Measurements from ENCODE around the gene BRWD1.

Gene BRWD1

DNA sequence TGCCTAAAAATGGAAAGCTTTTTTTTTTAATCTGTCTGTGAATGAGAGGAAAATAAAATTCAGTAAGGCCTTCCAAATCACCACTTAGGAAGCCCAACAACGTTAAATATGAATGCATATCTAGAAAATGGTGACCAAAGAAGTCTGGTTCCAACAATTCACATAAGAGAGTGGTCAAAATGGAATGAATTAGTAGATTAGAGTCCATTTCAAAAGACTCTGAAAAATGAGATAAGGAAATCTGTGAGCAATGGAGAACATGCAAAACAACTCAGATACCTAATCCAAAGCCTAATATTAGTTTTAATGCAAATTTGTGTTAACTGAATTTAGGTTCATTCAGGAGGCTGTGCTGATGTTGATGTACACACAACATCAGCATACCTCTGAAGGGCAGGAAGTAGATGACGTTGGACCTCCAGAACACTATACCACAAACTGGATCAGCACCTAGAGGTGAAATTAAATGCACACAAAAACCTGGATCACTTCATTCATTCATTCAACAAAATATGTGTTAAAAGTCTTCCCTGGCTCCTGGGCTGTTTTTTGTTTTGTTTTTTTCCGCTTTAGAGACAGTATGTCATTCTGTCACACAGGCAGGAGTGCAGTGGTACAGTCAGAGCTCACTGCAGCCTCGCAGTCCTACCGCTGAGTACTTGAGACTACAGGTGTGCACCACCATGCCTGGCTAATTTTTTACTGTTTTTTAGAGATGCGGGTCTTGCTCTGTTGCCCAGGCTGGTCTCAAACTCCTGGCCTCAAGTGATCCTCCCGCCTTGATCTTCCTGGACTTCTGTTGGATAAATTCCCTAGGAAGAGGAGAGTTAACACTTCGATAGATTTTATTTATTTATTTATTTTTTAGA is 4.9 kb upstream of the BRWD1 start:
- Histone ChIP-seq H3K9ac (ENCODE audit: low read depth, low read length) (no peak overlapping the region), H3K9me3 (ENCODE audit: control insufficient read depth, insufficient read depth, low read length) (no peaks in the 10 kb centered on the region), H3K36me3 (ENCODE audit: insufficient read depth, low read length) (no peaks in the 10 kb centered on the region; the same call in 1 of the 2 replicates), H3K4me1 (ENCODE audit: insufficient read depth, low read length) (no peaks in the 10 kb centered on the region)

DNA sequence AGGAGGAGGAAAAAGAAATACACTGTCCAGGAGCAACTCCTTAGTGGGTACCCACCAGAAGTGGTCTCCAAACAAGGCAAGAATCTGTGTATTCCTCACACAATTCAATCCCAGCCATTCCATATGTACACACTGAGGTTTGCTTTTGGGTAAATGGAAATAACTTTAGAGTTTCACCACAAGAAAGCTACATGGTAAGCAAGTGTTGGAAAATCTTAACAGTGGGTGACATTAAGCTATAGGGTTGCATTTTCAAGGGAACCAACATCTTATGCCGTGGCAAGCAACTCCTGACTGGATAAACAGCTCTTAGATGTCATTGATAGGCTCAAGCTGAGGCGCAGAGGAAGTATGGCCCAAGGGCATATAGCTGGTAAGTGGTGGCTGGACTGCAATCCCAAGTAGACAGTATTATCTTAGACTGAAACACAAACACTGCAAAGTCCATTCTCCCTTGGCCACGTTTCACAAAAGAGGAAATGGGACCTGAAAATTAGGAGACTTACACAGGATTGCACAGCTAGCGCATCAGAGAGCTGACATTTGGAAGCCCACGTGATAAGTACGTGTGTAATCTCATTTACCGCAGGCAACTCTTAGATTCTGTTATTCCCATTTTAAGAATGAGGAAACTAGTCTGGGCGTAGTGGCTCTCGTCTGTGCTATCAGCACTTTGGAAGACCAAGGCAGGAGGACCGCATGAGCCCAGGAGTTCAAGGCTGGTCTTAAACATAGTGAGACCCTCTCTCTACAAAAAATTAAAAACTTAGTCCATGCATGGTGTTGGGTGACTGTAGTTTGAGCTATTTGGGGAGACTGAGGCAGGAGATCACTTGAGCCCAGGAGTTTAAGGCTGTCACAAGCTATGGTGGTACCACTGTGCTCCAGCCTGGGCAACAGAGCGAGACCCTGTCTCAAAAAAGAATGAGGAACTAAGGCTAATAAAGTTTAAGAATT is 4.0 kb upstream of the BRWD1 start:
- H3K9ac ChIP-seq (ENCODE audit: low read depth, low read length): no peak overlapping the region
- no peaks in the 10 kb centered on the region for H3K9me3 ChIP-seq (ENCODE audit: control insufficient read depth, insufficient read depth, low read length)
- no peaks in the 10 kb centered on the region for H3K4me1 ChIP-seq (ENCODE audit: insufficient read depth, low read length)
- no peaks in the 10 kb centered on the region; the same call in 1 of the 2 replicates for H3K36me3 ChIP-seq (ENCODE audit: insufficient read depth, low read length)

GRCh38 chr21:39316729-39317128 is 3.3 kb upstream of the BRWD1 start:
- Histone ChIP-seq H3K4me1 (ENCODE audit: insufficient read depth, low read length) (no peaks in the 10 kb centered on the region), H3K36me3 (ENCODE audit: insufficient read depth, low read length) (no peaks in the 10 kb centered on the region; the same call in 1 of the 2 replicates), H3K9me3 (ENCODE audit: control insufficient read depth, insufficient read depth, low read length) (no peaks in the 10 kb centered on the region), H3K9ac (ENCODE audit: low read depth, low read length) (no peak overlapping the region)

- Histone ChIP-seq H3K9ac (ENCODE audit: low read depth, low read length) (no peak overlapping the region), H3K36me3 (ENCODE audit: insufficient read depth, low read length) (no peaks in the 10 kb centered on the region), H3K4me1 (ENCODE audit: insufficient read depth, low read length) (no peaks in the 10 kb centered on the region), H3K9me3 (ENCODE audit: control insufficient read depth, insufficient read depth, low read length) (no peaks in the 10 kb centered on the region)
Measured at GRCh38 chr21:39315603-39316445, 2.4 kb upstream of the BRWD1 start.

GRCh38 chr21:39314143-39315027 is 953 bp upstream of the BRWD1 start:
- Histone ChIP-seq H3K9ac (ENCODE audit: low read depth, low read length) (peak overlapping the region; percentile 60), H3K9me3 (ENCODE audit: control insufficient read depth, insufficient read depth, low read length) (no peaks in the 10 kb centered on the region), H3K4me1 (ENCODE audit: insufficient read depth, low read length) (no peaks in the 10 kb centered on the region), H3K36me3 (ENCODE audit: insufficient read depth, low read length) (no peaks in the 10 kb centered on the region)

- Histone ChIP-seq H3K36me3 (ENCODE audit: insufficient read depth, low read length) (no peaks in the 10 kb centered on the region), H3K9me3 (ENCODE audit: control insufficient read depth, insufficient read depth, low read length) (no peaks in the 10 kb centered on the region), H3K9ac (ENCODE audit: low read depth, low read length) (peak overlapping the region; percentile 60), H3K4me1 (ENCODE audit: insufficient read depth, low read length) (no peaks in the 10 kb centered on the region)
Measured at GRCh38 chr21:39313042-39313570, 326 bp downstream of the BRWD1 start.

- Histone ChIP-seq H3K9ac (ENCODE audit: low read depth, low read length) (peak overlapping the region; percentile 60; the same call in 1 of the 2 replicates), H3K4me1 (ENCODE audit: insufficient read depth, low read length) (no peaks in the 10 kb centered on the region), H3K9me3 (ENCODE audit: control insufficient read depth, insufficient read depth, low read length) (no peaks in the 10 kb centered on the region), H3K36me3 (ENCODE audit: insufficient read depth, low read length) (no peaks in the 10 kb centered on the region)
Measured at GRCh38 chr21:39312112-39313041, 1.1 kb downstream of the BRWD1 start.

DNA sequence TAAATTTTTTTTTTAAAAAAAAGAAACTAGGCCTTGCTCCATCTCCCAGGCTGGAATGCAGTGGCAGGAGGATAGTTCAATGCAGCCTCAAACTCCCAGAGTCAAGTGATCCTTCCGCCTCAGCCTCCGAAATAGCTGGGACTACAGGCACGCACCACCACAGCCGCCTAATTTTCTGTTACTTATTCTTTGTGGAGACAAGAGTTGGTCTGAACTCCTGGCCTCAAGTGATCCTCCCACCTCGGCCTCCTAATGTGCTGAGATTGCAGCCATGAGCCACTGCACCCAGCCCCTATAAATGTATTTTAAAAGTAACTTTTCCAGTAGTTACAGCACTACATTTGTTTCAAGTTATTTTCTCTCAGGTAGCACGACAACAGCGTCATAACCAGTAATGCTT is 2.3 kb downstream of the BRWD1 start:
- no peak overlapping the region for H3K9ac ChIP-seq (ENCODE audit: low read depth, low read length)
- no peaks in the 10 kb centered on the region for H3K9me3 ChIP-seq (ENCODE audit: control insufficient read depth, insufficient read depth, low read length)
- no peaks in the 10 kb centered on the region for H3K4me1 ChIP-seq (ENCODE audit: insufficient read depth, low read length)
- H3K36me3 ChIP-seq (ENCODE audit: insufficient read depth, low read length): no peaks in the 10 kb centered on the region

GRCh38 chr21:39307466-39307865 is 6.0 kb downstream of the BRWD1 start:
- Histone ChIP-seq H3K36me3 (ENCODE audit: insufficient read depth, low read length) (no peaks in the 10 kb centered on the region), H3K9ac (ENCODE audit: low read depth, low read length) (no peak overlapping the region), H3K9me3 (ENCODE audit: control insufficient read depth, insufficient read depth, low read length) (no peaks in the 10 kb centered on the region), H3K4me1 (ENCODE audit: insufficient read depth, low read length) (no peaks in the 10 kb centered on the region)

DNA sequence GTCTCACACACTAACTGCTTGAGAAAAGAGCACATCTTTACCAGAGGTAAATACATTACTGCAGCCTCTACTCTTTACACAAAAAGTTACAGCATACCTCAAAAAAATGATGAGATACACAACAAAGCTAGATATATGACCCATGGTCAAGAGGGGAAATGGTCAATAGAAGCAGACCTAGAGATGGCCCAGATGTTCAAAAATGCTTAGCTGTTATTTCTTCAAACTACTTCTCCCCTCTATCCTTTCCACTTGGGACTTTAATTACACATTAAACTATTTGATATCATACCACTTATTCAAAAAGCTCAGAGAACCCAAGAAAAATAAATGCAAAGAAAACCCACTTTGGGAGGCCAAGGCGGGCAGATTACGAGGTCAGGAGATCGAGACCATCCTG is 12.8 kb downstream of the BRWD1 start:
- H3K36me3 ChIP-seq (ENCODE audit: insufficient read depth, low read length): peaks cover 11% of the 10 kb centered on the region
- H3K9me3 ChIP-seq (ENCODE audit: control insufficient read depth, insufficient read depth, low read length): no peaks in the 10 kb centered on the region
- H3K9ac ChIP-seq (ENCODE audit: low read depth, low read length): no peak overlapping the region
- no peaks in the 10 kb centered on the region for H3K4me1 ChIP-seq (ENCODE audit: insufficient read depth, low read length)

GRCh38 chr21:39296891-39297290 is 16.5 kb downstream of the BRWD1 start:
- H3K36me3 ChIP-seq (ENCODE audit: insufficient read depth, low read length): peaks cover 15% of the 10 kb centered on the region
- H3K4me1 ChIP-seq (ENCODE audit: insufficient read depth, low read length): no peaks in the 10 kb centered on the region
- no peaks in the 10 kb centered on the region for H3K9me3 ChIP-seq (ENCODE audit: control insufficient read depth, insufficient read depth, low read length)
- no peak overlapping the region for H3K9ac ChIP-seq (ENCODE audit: low read depth, low read length)

DNA sequence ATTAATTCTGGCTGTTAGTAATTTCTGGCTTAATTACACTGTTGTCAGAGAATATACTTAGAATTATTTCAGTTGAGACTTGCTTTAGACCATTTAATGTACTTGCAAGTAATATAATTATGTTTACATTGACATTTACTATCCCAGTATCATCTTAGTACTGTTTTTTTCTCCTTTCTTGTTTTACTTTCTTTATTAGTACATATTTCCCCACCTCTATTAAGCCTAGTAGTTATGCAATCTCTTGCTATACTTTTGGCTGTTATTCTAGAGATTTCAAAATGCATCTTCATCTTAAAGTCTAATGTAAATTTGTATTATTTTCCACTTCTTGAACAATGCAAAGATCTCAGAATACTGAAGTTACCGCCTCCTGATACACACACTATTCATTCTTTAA is 24.4 kb downstream of the BRWD1 start:
- H3K36me3 ChIP-seq (ENCODE audit: insufficient read depth, low read length): peaks cover 4% of the 10 kb centered on the region; the same call in 1 of the 2 replicates
- no peaks in the 10 kb centered on the region for H3K4me1 ChIP-seq (ENCODE audit: insufficient read depth, low read length)
- H3K9me3 ChIP-seq (ENCODE audit: control insufficient read depth, insufficient read depth, low read length): no peaks in the 10 kb centered on the region
- H3K9ac ChIP-seq (ENCODE audit: low read depth, low read length): no peak overlapping the region
